Fibroblast of lung (primary cell): ENCODE measurements around the gene PACSIN2. TPM values are rescaled to one million over a fixed set of nuclear protein-coding genes. Genes with fewer than 3 reads are reported as not detected.
A peak's percentile ranks its signal among the peaks of the same experiment; 100 is the strongest.
"Not testable (repeated sequence)": the region's sequence is repeated elsewhere in the genome, so short reads cannot be mapped to it uniquely, and the experiment has no call there.

Experiments
- DNase-seq, 2 donors: peaks; one replicate each; pipeline versions ENCODE4 v3.0.0 to v3.0.0-alpha.2; 2010; ENCODE audit warnings: low read depth in 2 of 2
- H2AFZ ChIP-seq: 2 replicates; pipeline ENCODE4 v1.5.1; 2012; ENCODE audit warnings: low read length, control low read depth, inconsistent platforms
- H3K27ac ChIP-seq: 2 replicates; pipeline ENCODE4 v1.5.1; 2011; ENCODE audit warnings: low read length, control low read depth; ENCODE audit not compliant: insufficient read depth
- H3K27me3 ChIP-seq: 2 replicates; pipeline ENCODE4 v1.5.1; 2011; ENCODE audit warnings: mild to moderate bottlenecking, low read length; ENCODE audit not compliant: control insufficient read depth, insufficient read depth
- H3K36me3 ChIP-seq: 2 replicates; pipeline ENCODE4 v1.5.1; 2011; ENCODE audit warnings: low read length; ENCODE audit not compliant: control insufficient read depth, insufficient read depth
- H3K4me1 ChIP-seq: 2 replicates; pipeline ENCODE4 v1.5.1; 2011; ENCODE audit warnings: low read length; ENCODE audit not compliant: control insufficient read depth, insufficient read depth; ENCODE audit errors: extremely low read depth
- H3K4me2 ChIP-seq: 2 replicates; pipeline ENCODE4 v1.5.1; 2011; ENCODE audit warnings: low read length, control low read depth; ENCODE audit not compliant: insufficient read depth; ENCODE audit errors: extremely low read depth
- H3K4me3 ChIP-seq, 4 experiments: fragments of 200-600 bp in 1 of 4; sonication (generic) in 1 of 4; replicated peaks in 1 of 4; 2 replicates each; pipeline ENCODE4 v1.5.1; 2011 to 2016; ENCODE audit warnings: low read length in 4 of 4, low read depth in 3 of 4, mild to moderate bottlenecking in 3 of 4, control low read depth in 2 of 4, inconsistent platforms in 1 of 4, mixed read lengths in 1 of 4; ENCODE audit not compliant: insufficient read depth in 1 of 4; ENCODE audit errors: control extremely low read depth in 1 of 4
- H3K79me2 ChIP-seq: 2 replicates; pipeline ENCODE4 v1.5.1; 2012; ENCODE audit warnings: mild to moderate bottlenecking, low read length, inconsistent platforms; ENCODE audit not compliant: control insufficient read depth, insufficient read depth
- H3K9ac ChIP-seq: 2 replicates; pipeline ENCODE4 v1.5.1; 2011; ENCODE audit warnings: mild to moderate bottlenecking, low read length, control low read depth; ENCODE audit not compliant: insufficient read depth
- H3K9me3 ChIP-seq: 2 replicates; pipeline ENCODE4 v1.5.1; 2012; ENCODE audit warnings: low read depth, low read length; ENCODE audit not compliant: control insufficient read depth, insufficient read depth
- H4K20me1 ChIP-seq: 2 replicates; pipeline ENCODE4 v1.5.1; 2011; ENCODE audit warnings: low read length; ENCODE audit not compliant: control insufficient read depth, insufficient read depth; ENCODE audit errors: extremely low read depth
- CTCF ChIP-seq, 2 donors: IDR thresholded peaks in 1 of 2; conservative IDR thresholded peaks in 1 of 2; 1 replicate in 1 of 2; 2 replicates in 1 of 2; pipeline ENCODE4 v1.5.1; 2011 to 2012; ENCODE audit warnings: low read length in 2 of 2, control low read depth in 1 of 2, inconsistent platforms in 1 of 2, low read depth in 1 of 2, mild to moderate bottlenecking in 1 of 2
- EZH2 ChIP-seq: IDR thresholded peaks from 2 replicates; pipeline ENCODE4 v1.5.1; 2012; ENCODE audit warnings: low read length, control low read depth, mild to moderate bottlenecking; ENCODE audit errors: missing control alignments
- polyA plus RNA-seq, 2 donors: library from polyadenylated mRNA; depleted of rRNA in 1 of 2; stranded (reverse) in 1 of 2; unstranded in 1 of 2; fragments of >200 nt; gene quantifications; 2 replicates each; pipeline ENCODE4 v1.2.1, GENCODE V29; 2011 to 2012; ENCODE audit warnings: missing spikeins in 1 of 2
- total RNA-seq: library from RNA; depleted of rRNA; stranded (reverse); fragments of >200 nt; gene quantifications from 2 replicates; pipeline ENCODE4 v1.2.1, GENCODE V29; 2014

Gene PACSIN2
- total and polyA plus RNA-seq, 2 donors (not counting 1 experiment from before 2014, with no cell fraction given), result 30.1 to 41.4 TPM

GRCh38 chr22:42919199-42919598 is 95.8 kb downstream of the PACSIN2 start:
- H3K36me3 ChIP-seq, result no peaks in the 10 kb centered on the region
- no peak overlapping the region for H2AFZ ChIP-seq
- no peaks in the 10 kb centered on the region for H3K9me3 ChIP-seq
- DNase-seq, result peak in 1 of 2 donors; percentile 45
- no peak overlapping the region for H3K4me2 ChIP-seq
- no peaks in the 10 kb centered on the region for H4K20me1 ChIP-seq
- H3K9ac ChIP-seq, result no peak overlapping the region
- no peak overlapping the region for H3K27ac ChIP-seq
- H3K4me1 ChIP-seq, result peaks cover 12% of the 10 kb centered on the region
- H3K27me3 ChIP-seq, result no peaks in the 10 kb centered on the region
- H3K79me2 ChIP-seq, result peaks cover 15% of the 10 kb centered on the region
- no peak for TF ChIP-seq EZH2
- TF ChIP-seq CTCF (conservative IDR thresholded peaks at IDR 0.05 in 1 of 2, IDR thresholded peaks at IDR 0.05 in 1 of 2; ENCODE audit: low read depth in 1 of 2, low read length in 2 of 2), result no peak
- no peak overlapping the region for H3K4me3 ChIP-seq

- H3K27me3 ChIP-seq, result no peaks in the 10 kb centered on the region
- TF ChIP-seq CTCF (conservative IDR thresholded peaks at IDR 0.05 in 1 of 2, IDR thresholded peaks at IDR 0.05 in 1 of 2; ENCODE audit: low read depth in 1 of 2, low read length in 2 of 2), result no peak
- TF ChIP-seq EZH2, result no peak
- no peak overlapping the region for H3K4me2 ChIP-seq
- no peak overlapping the region for H3K4me3 ChIP-seq
- no peak for DNase-seq
- H3K9me3 ChIP-seq, result no peaks in the 10 kb centered on the region
- H3K4me1 ChIP-seq, result peaks cover 12% of the 10 kb centered on the region
- no peak overlapping the region for H2AFZ ChIP-seq
- H3K79me2 ChIP-seq, result peaks cover 15% of the 10 kb centered on the region
- H3K27ac ChIP-seq, result no peak overlapping the region
- no peak overlapping the region for H3K9ac ChIP-seq
- H3K36me3 ChIP-seq, result no peaks in the 10 kb centered on the region
- no peaks in the 10 kb centered on the region for H4K20me1 ChIP-seq
Measured at GRCh38 chr22:42918500-42918899, 96.4 kb downstream of the PACSIN2 start.

- peaks cover 18% of the 10 kb centered on the region for H3K79me2 ChIP-seq
- not testable (repeated sequence) for H3K27ac ChIP-seq, H4K20me1 ChIP-seq, H3K9me3 ChIP-seq, H3K9ac ChIP-seq, H3K36me3 ChIP-seq, H3K27me3 ChIP-seq, H3K4me2 ChIP-seq, DNase-seq, H2AFZ ChIP-seq, H3K4me1 ChIP-seq, H3K4me3 ChIP-seq
Measured at GRCh38 chr22:42917358-42917757, 97.6 kb downstream of the PACSIN2 start.
